HepG2 (cell line): ENCODE results near the gene SLC35F4. TPM values are rescaled to one million over a fixed set of nuclear protein-coding genes. Genes with fewer than 3 reads are reported as not detected.

ENCODE experiments used
- ATAC-seq: fragments of 200-7000 bp; cut with Tn5 transposase; 3 replicates; pipeline ENCODE4 v1.9.1; 2020; ENCODE audit warnings: mild to moderate bottlenecking, moderate library complexity
- BruUV-seq: library from RNA; stranded (reverse); fragments of 400-500 nt; replicated peaks from 2 replicates; lab custom pipeline; 2021; lab: Mats Ljungman, UMichigan
- CTCF ChIA-PET: fragments of 300-600 bp; formaldehyde crosslinking; extraction: SDS; loops from one replicate; lab custom pipeline; 2021; ENCODE audit warnings: low total read pairs, inconsistent platforms, low intra/inter-chr PET ratio; lab: Yijun Ruan, JAX
- POLR2A ChIA-PET: fragments of 350-600 bp; sonication (Branson Sonifier 250); formaldehyde crosslinking; loops from one replicate; lab custom pipeline; 2020; ENCODE audit warnings: antibody characterized with exemption, inconsistent platforms; lab: Yijun Ruan, JAX
- DNase-seq: peaks from one replicate; pipeline ENCODE4 v3.0.0-alpha.2; 2015; ENCODE audit warnings: low spot score
- FAIRE-seq: peaks from 3 replicates; lab custom pipeline; 2011; peaks lifted over from hg19 to GRCh38; lab: Jason Lieb, UNC
- H2AFZ ChIP-seq: one replicate; pipeline ENCODE4 v1.6.1; 2011; ENCODE audit warnings: low read length, inconsistent platforms
- H3K27ac ChIP-seq: fragments of 300-600 bp; 3 replicates; pipeline ENCODE4 v1.8.0; 2011; ENCODE audit warnings: mixed run types, mild to moderate bottlenecking, mixed read lengths, low read length, inconsistent platforms; ENCODE audit not compliant: insufficient read depth; ENCODE audit errors: extremely low read length
- H3K27me3 ChIP-seq, 2 experiments: fragments of 200-600 bp in 1 of 2; 2 replicates in 1 of 2; 3 replicates in 1 of 2; pipeline versions ENCODE4 v1.6.0 to v1.8.0; 2011; ENCODE audit warnings: low read length in 2 of 2, mild to moderate bottlenecking in 2 of 2, moderate library complexity in 2 of 2, inconsistent platforms in 1 of 2; ENCODE audit not compliant: insufficient read depth in 2 of 2, control insufficient read depth in 1 of 2
- H3K36me3 ChIP-seq, 2 experiments: fragments of 200-600 bp in 1 of 2; replicated peaks in 1 of 2; 2 replicates in 1 of 2; 3 replicates in 1 of 2; pipeline versions ENCODE4 v1.5.1 to v1.8.0; 2011; ENCODE audit warnings: low read length in 2 of 2, inconsistent platforms in 1 of 2; ENCODE audit not compliant: insufficient read depth in 2 of 2, control insufficient read depth in 1 of 2
- H3K4me1 ChIP-seq: 2 replicates; pipeline ENCODE4 v1.5.1; 2012; ENCODE audit warnings: low read length, inconsistent platforms; ENCODE audit not compliant: insufficient read depth
- H3K4me2 ChIP-seq: 2 replicates; pipeline ENCODE4 v1.6.0; 2011; ENCODE audit warnings: low read depth, low read length, inconsistent platforms
- H3K4me3 ChIP-seq, 3 experiments: fragments of 200-600 bp in 1 of 3; sonication (generic), shearing (Covaris generic) in 1 of 3; replicated peaks in 1 of 3; 2 replicates each; pipeline ENCODE4 v1.5.1; 2011 to 2016; ENCODE audit warnings: low read length in 3 of 3, inconsistent platforms in 2 of 3, low read depth in 2 of 3, mild to moderate bottlenecking in 2 of 3, control low read depth in 1 of 3, mixed read lengths in 1 of 3; ENCODE audit not compliant: insufficient read depth in 1 of 3
- H3K79me2 ChIP-seq: one replicate; pipeline ENCODE4 v1.6.1; 2011; ENCODE audit warnings: low read length, inconsistent platforms; ENCODE audit not compliant: insufficient read depth
- H3K9ac ChIP-seq: 2 replicates; pipeline ENCODE4 v1.6.0; 2011; ENCODE audit warnings: mild to moderate bottlenecking, low read depth, low read length, inconsistent platforms; ENCODE audit not compliant: insufficient read depth
- H3K9me3 ChIP-seq: 2 replicates; pipeline ENCODE4 v1.5.1; 2012; ENCODE audit warnings: mild to moderate bottlenecking, low read length
- H4K20me1 ChIP-seq: 2 replicates; pipeline ENCODE4 v1.6.0; 2011; ENCODE audit warnings: inconsistent platforms, mild to moderate bottlenecking, low read length, moderate library complexity; ENCODE audit not compliant: insufficient read depth
- BRCA1 ChIP-seq: sonication (generic); formaldehyde crosslinking; IDR thresholded peaks from 2 replicates; pipeline ENCODE4 v1.4.0; 2020; ENCODE audit warnings: missing genetic modification reagents
- HDAC6 ChIP-seq: fragments of 200-600 bp; sonication (generic); IDR thresholded peaks from 2 replicates; pipeline ENCODE4 v1.7.0; 2017; ENCODE audit warnings: mild to moderate bottlenecking, antibody characterized with exemption, low read length, low read depth
- ISX ChIP-seq: sonication (generic); formaldehyde crosslinking; conservative IDR thresholded peaks from 2 replicates; pipeline ENCODE4 v1.5.0; 2020; ENCODE audit warnings: missing genetic modification reagents
- MTF2 ChIP-seq: sonication (generic); formaldehyde crosslinking; IDR thresholded peaks from 2 replicates; pipeline ENCODE4 v1.5.0; 2020; ENCODE audit warnings: missing genetic modification reagents, borderline replicate concordance
- RFX5 ChIP-seq: IDR thresholded peaks from 2 replicates; pipeline ENCODE4 v1.6.1; 2011; ENCODE audit warnings: low read depth, low read length, improper control_type of control experiment
- SATB2 ChIP-seq: sonication (generic); formaldehyde crosslinking; IDR thresholded peaks from 2 replicates; pipeline ENCODE4 v1.5.0; 2020; ENCODE audit warnings: missing genetic modification reagents
- SRSF4 ChIP-seq: fragments of 200-400 bp; formaldehyde crosslinking; IDR thresholded peaks from one replicate; pipeline ENCODE4 v1.6.1; 2018; ENCODE audit warnings: mild to moderate bottlenecking, low read depth, low read length, moderate library complexity; ENCODE audit not compliant: poor library complexity, severe bottlenecking
- SYNCRIP ChIP-seq: fragments of 200-400 bp; formaldehyde crosslinking; IDR thresholded peaks from 2 replicates; pipeline ENCODE4 v1.6.1; 2018; ENCODE audit warnings: mild to moderate bottlenecking, low read depth, low read length; ENCODE audit not compliant: insufficient read depth
- THAP8 ChIP-seq: sonication (generic); formaldehyde crosslinking; IDR thresholded peaks from 2 replicates; pipeline ENCODE4 v1.5.1; 2020; ENCODE audit warnings: missing genetic modification reagents, mild to moderate bottlenecking, borderline replicate concordance
- TRIM24 ChIP-seq: sonication (generic); formaldehyde crosslinking; IDR thresholded peaks from 2 replicates; pipeline ENCODE4 v1.8.0; 2022; ENCODE audit warnings: mild to moderate bottlenecking, missing genetic modification reagents
- WIZ ChIP-seq: sonication (generic); formaldehyde crosslinking; IDR thresholded peaks from 2 replicates; pipeline ENCODE4 v1.5.1; 2020; ENCODE audit warnings: mild to moderate bottlenecking, missing genetic modification reagents
- ZFP62 ChIP-seq: sonication (generic); formaldehyde crosslinking; IDR thresholded peaks from 2 replicates; pipeline ENCODE4 v1.4.0; 2020; ENCODE audit warnings: missing genetic modification reagents
- ZFP82 ChIP-seq: sonication (generic); formaldehyde crosslinking; IDR thresholded peaks from 2 replicates; pipeline ENCODE4 v1.5.1; 2020; ENCODE audit warnings: mild to moderate bottlenecking, missing genetic modification reagents, borderline replicate concordance
- ZNF274 ChIP-seq: sonication (generic); formaldehyde crosslinking; IDR thresholded peaks from 2 replicates; pipeline ENCODE4 v1.5.1; 2020; ENCODE audit warnings: mild to moderate bottlenecking, missing genetic modification reagents
- ZNF616 ChIP-seq: sonication (generic); formaldehyde crosslinking; IDR thresholded peaks from 2 replicates; pipeline ENCODE4 v1.5.0; 2020; ENCODE audit warnings: low read depth, mild to moderate bottlenecking, missing genetic modification reagents
- ZNF790 ChIP-seq: sonication (generic); formaldehyde crosslinking; IDR thresholded peaks from 2 replicates; pipeline ENCODE4 v1.8.0; 2022; ENCODE audit warnings: missing genetic modification reagents, mild to moderate bottlenecking, borderline replicate concordance
- WGBS: methylation state at CpG from one replicate; pipeline ENCODE4 v1.1.6; 2017; ENCODE audit warnings: low lambda C conversion rate; 5-methylcytosine and 5-hydroxymethylcytosine counted together
- in situ Hi-C: cut with HindIII; loops from 2 replicates; pipeline ENCODE4 v1.10.0; 2017; ENCODE audit warnings: low pct_unique_long_range_greater_than_20kb; ENCODE audit not compliant: extremely low pct_ligation_motif_present
- intact Hi-C: fragments of 100-400 bp; cut with micrococcal nuclease; formaldehyde crosslinking; loops from one replicate; pipeline ENCODE4 v1.10.0; 2022; ENCODE audit not compliant: unreplicated experiment
- polyA plus RNA-seq, 8 experiments: library from polyadenylated mRNA; depleted of rRNA in 3 of 8; stranded (reverse) in 7 of 8; unstranded in 1 of 8; fragments of >200 nt; fragmentation: Illumina TruSeq in 4 of 8; extraction: Trizol in 4 of 8; gene quantifications; 2 replicates each; pipeline versions ENCODE4 v1.2.1 to v1.2.3, GENCODE V29; 2011 to 2016; ENCODE audit warnings: low read depth in 4 of 8, missing spikeins in 1 of 8, mixed read lengths in 1 of 8; ENCODE audit not compliant: insufficient read depth in 1 of 8
- total RNA-seq, 5 experiments: library from RNA; depleted of rRNA; stranded (reverse); fragments of >200 nt; fragmentation: Illumina TruSeq; extraction: Trizol; gene quantifications; 2 replicates each; pipeline ENCODE4 v1.2.3, GENCODE V29; 2016; ENCODE audit warnings: low read depth in 1 of 5
- TF ChIP-seq, protein P1 (sequence below): sonication (generic); formaldehyde crosslinking; IDR thresholded peaks from 2 replicates; pipeline ENCODE4 v1.5.1; 2020; ENCODE audit warnings: missing genetic modification reagents, mild to moderate bottlenecking, borderline replicate concordance
- TF ChIP-seq, protein P2 (sequence below): IDR thresholded peaks from 2 replicates; pipeline ENCODE4 v1.6.1; 2016; ENCODE audit warnings: low read depth, borderline replicate concordance

SLC35F4 gene
- total and polyA plus RNA-seq, 2 of the 13 experiments (the other 11 are each of a cell fraction or from before 2014, with no cell fraction given): not detected

- ChIA-PET POLR2A (no interaction called here), CTCF (no interaction called here)
- FAIRE-seq (no peak), ATAC-seq (no peak), DNase-seq (no peak)
- no peaks in the 10 kb centered on the region for H3K27me3 ChIP-seq
- intact Hi-C loops (no loop called here), in situ Hi-C loops (no loop called here)
- H3K79me2 ChIP-seq: no peaks in the 10 kb centered on the region
- no peak overlapping the region for H2AFZ ChIP-seq
- H3K4me2 ChIP-seq: no peak overlapping the region
- TF ChIP-seq BRCA1 (no peak), SATB2 (no peak), ISX (no peak), SYNCRIP (no peak), ZFP62 (no peak), ZNF790 (CRISPR knock-in tag) (no peak), ZNF274 (no peak), ZNF616 (CRISPR knock-in tag) (no peak), MTF2 (no peak), RFX5 (no peak), HDAC6 (no peak), THAP8 (no peak), SRSF4 (no peak), TRIM24 (CRISPR knock-in tag) (no peak), WIZ (CRISPR knock-in tag) (no peak), ZFP82 (CRISPR knock-in tag) (no peak)
- TF ChIP-seq, protein P1, sequence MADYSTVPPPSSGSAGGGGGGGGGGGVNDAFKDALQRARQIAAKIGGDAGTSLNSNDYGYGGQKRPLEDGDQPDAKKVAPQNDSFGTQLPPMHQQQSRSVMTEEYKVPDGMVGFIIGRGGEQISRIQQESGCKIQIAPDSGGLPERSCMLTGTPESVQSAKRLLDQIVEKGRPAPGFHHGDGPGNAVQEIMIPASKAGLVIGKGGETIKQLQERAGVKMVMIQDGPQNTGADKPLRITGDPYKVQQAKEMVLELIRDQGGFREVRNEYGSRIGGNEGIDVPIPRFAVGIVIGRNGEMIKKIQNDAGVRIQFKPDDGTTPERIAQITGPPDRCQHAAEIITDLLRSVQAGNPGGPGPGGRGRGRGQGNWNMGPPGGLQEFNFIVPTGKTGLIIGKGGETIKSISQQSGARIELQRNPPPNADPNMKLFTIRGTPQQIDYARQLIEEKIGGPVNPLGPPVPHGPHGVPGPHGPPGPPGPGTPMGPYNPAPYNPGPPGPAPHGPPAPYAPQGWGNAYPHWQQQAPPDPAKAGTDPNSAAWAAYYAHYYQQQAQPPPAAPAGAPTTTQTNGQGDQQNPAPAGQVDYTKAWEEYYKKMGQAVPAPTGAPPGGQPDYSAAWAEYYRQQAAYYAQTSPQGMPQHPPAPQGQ (CRISPR knock-in tag): no peak
- TF ChIP-seq, protein P2, sequence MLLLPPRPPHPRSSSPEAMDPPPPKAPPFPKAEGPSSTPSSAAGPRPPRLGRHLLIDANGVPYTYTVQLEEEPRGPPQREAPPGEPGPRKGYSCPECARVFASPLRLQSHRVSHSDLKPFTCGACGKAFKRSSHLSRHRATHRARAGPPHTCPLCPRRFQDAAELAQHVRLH: no peak
- H3K9me3 ChIP-seq: no peaks in the 10 kb centered on the region
- H3K27ac ChIP-seq: no peak overlapping the region
- BruUV-seq: no TSS peak
- no peaks in the 10 kb centered on the region for H4K20me1 ChIP-seq
- H3K9ac ChIP-seq: no peak overlapping the region
- H3K36me3 ChIP-seq: no peaks in the 10 kb centered on the region
- no peak overlapping the region for H3K4me3 ChIP-seq
- no peaks in the 10 kb centered on the region for H3K4me1 ChIP-seq
- 0% methylated on average over 1 of the region's 1 CpG for whole genome bisulfite sequencing
These were observed 130.6 kb downstream of the SLC35F4 start for GRCh38 chr14:57735276-57735675.
